BLaER1 (cell line): ENCODE data around the gene PPP2R5D.
"Not testable (repeated sequence)": the region's sequence is repeated elsewhere in the genome, so short reads cannot be mapped to it uniquely, and the experiment has no call there.

Source experiments
- H3K27ac ChIP-seq: shearing (Covaris generic); formaldehyde crosslinking; 2 replicates; pipeline ENCODE4 v1.8.1; 2022
- H3K27me3 ChIP-seq: shearing (Covaris generic); formaldehyde crosslinking; 2 replicates; pipeline ENCODE4 v1.8.1; 2022
- H3K36me3 ChIP-seq: shearing (Covaris generic); formaldehyde crosslinking; 2 replicates; pipeline ENCODE4 v1.8.1; 2022
- H3K4me1 ChIP-seq: shearing (Covaris generic); formaldehyde crosslinking; 2 replicates; pipeline ENCODE4 v1.8.1; 2022
- H3K4me2 ChIP-seq: shearing (Covaris generic); formaldehyde crosslinking; 2 replicates; pipeline ENCODE4 v1.8.1; 2022
- H3K4me3 ChIP-seq: shearing (Covaris generic); formaldehyde crosslinking; 2 replicates; pipeline ENCODE4 v1.8.1; 2022
- H3K9ac ChIP-seq: shearing (Covaris generic); formaldehyde crosslinking; 2 replicates; pipeline ENCODE4 v1.8.1; 2022
- H3K9me3 ChIP-seq: shearing (Covaris generic); formaldehyde crosslinking; 2 replicates; pipeline ENCODE4 v1.8.1; 2022
- H4K20me1 ChIP-seq: shearing (Covaris generic); formaldehyde crosslinking; 2 replicates; pipeline ENCODE4 v1.8.1; 2022
- Cebpa-rat ChIP-seq: shearing (Covaris generic); IDR thresholded peaks from 2 replicates; pipeline ENCODE4 v1.8.1; 2022

Gene PPP2R5D

DNA sequence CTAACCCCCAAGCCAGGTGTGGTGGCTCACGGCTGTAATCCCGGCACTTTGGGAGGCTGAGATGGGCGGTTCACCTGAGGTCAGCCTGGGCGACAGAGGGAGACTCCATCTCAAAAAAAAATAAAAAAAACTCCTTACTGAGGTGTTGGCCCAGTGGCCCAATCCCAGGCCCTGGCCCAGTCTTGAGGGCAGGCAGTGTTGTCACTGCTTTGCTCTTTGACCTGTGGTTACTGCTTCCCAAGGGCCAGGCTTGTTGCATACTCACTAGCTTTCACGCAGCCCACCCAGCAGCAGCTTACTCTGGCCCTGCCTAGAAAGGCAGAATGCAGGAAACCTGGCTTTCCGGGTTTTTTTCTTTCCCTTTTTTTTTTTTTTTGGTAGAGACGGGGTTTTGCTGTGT lies 41.9 kb upstream of the PPP2R5D start:
- Histone ChIP-seq H3K27me3 (no peaks in the 10 kb centered on the region), H3K4me1 (peaks cover 34% of the 10 kb centered on the region), H3K4me2 (no peak overlapping the region), H4K20me1 (peaks cover 40% of the 10 kb centered on the region), H3K27ac (no peak overlapping the region), H3K4me3 (no peak overlapping the region), H3K9me3 (no peaks in the 10 kb centered on the region), H3K9ac (no peak overlapping the region), H3K36me3 (peaks cover 93% of the 10 kb centered on the region)
- no peak for TF ChIP-seq Cebpa-rat

DNA sequence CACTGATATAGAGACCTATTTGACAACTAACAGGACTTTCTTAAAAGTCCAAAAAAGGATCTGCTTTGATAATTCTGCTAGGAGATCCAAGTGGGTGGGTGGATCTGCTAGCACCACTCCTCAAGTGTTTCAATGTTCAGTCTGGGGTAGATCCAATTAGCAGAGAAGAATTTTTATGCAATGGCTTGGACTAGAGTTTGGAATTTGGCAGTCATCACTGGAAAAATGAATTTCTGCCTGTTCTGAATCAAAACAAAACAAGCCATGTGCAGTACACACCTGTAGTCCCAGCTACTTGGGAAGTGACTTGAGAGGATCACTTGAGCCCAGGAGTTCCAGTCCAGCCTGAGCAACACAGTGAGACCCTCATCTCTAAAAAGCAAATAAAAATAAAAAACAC lies 36.4 kb upstream of the PPP2R5D start:
- no peak for TF ChIP-seq Cebpa-rat

DNA sequence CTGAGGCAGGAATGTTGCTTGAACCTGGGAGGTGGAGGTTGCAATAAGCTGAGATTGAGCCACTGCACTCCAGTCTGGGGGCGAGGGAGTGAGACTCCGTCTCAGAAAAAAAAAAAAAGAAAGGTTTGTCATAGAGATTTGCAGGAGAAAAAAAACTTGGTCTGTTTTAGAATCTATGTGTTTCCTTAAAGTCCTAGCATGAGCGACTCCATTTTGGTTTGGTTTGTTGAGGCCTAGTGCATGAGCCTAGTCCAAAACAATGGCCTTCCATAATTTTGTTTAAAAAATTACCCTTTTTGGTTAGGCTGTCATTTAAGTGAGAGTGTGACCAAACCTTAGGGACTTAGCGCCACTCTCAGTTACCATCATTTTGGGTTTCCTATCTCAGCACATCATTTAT lies 32.0 kb upstream of the PPP2R5D start:
- Histone ChIP-seq H3K36me3 (peaks cover 17% of the 10 kb centered on the region; the same call in 1 of the 2 replicates), H3K4me1 (peaks cover 1% of the 10 kb centered on the region; the same call in 1 of the 2 replicates), H3K27me3 (no peaks in the 10 kb centered on the region), H3K9ac (no peak overlapping the region), H3K9me3 (no peaks in the 10 kb centered on the region), H4K20me1 (no peaks in the 10 kb centered on the region), H3K27ac (no peak overlapping the region), H3K4me2 (no peak overlapping the region), H3K4me3 (no peak overlapping the region)
- no peak for TF ChIP-seq Cebpa-rat

More for the DNA sequence above, 36.4 kb upstream of the PPP2R5D start:
- H3K9ac ChIP-seq: no peak overlapping the region
- H3K27me3 ChIP-seq: no peaks in the 10 kb centered on the region
- no peaks in the 10 kb centered on the region for H3K9me3 ChIP-seq
- 0 out of 2 replicates have a peak, but pooled peaks cover 2% of the 10 kb centered on the region for H4K20me1 ChIP-seq
- H3K4me1 ChIP-seq: peaks cover 10% of the 10 kb centered on the region; the same call in 1 of the 2 replicates
- H3K36me3 ChIP-seq: peaks cover 55% of the 10 kb centered on the region
- no peak overlapping the region for H3K4me3 ChIP-seq
- H3K4me2 ChIP-seq: no peak overlapping the region
- H3K27ac ChIP-seq: no peak overlapping the region

DNA sequence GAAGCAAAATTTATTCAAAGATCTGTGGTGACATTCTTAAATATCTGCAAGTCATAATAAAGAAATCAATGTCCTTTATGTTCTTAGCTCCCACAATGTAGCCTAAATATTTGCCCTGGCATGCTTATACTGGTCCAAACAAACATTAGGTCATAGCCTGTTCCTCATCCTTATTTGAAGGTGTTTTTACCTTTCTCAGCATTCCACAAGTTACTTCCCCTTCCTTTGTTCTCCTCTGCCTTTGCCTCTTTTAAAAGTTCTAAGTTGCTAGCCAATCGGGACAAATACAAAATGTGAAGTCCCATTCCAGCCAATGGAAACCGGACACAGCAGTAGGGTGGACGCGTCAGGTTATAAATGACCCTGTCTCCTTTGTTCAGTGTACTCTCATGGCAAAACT lies 30.0 kb upstream of the PPP2R5D start:
- not testable (repeated sequence) for H3K4me3 ChIP-seq, H3K9ac ChIP-seq, H3K4me2 ChIP-seq, H3K9me3 ChIP-seq, H4K20me1 ChIP-seq, H3K27ac ChIP-seq, H3K36me3 ChIP-seq, H3K4me1 ChIP-seq, H3K27me3 ChIP-seq

DNA sequence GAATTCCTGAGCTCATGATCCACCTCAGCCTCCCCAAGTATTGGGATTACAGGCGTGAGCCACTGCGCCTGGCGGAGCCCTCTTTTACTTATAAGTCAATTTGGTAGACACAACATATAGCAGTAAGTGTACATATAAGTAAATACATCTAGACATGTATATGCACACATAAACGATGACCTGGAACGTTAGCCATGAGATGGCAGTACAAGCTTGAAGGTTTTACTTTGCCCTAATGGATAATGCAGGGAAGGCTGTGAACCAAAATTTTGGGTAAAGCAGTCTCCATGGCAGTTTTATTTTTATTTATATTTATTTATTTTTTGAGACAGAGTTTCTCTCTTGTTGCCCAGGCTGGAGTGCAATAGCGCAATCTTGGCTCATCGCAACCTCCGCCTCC lies 26.2 kb upstream of the PPP2R5D start:
- Histone ChIP-seq H3K9ac (no peak overlapping the region), H4K20me1 (peaks cover 25% of the 10 kb centered on the region), H3K27me3 (peaks cover 38% of the 10 kb centered on the region), H3K9me3 (no peaks in the 10 kb centered on the region), H3K4me1 (0 out of 2 replicates have a peak, but pooled peaks cover 9% of the 10 kb centered on the region), H3K4me3 (no peak overlapping the region), H3K4me2 (no peak overlapping the region), H3K27ac (no peak overlapping the region), H3K36me3 (peaks cover 26% of the 10 kb centered on the region)
- no peak for TF ChIP-seq Cebpa-rat

DNA sequence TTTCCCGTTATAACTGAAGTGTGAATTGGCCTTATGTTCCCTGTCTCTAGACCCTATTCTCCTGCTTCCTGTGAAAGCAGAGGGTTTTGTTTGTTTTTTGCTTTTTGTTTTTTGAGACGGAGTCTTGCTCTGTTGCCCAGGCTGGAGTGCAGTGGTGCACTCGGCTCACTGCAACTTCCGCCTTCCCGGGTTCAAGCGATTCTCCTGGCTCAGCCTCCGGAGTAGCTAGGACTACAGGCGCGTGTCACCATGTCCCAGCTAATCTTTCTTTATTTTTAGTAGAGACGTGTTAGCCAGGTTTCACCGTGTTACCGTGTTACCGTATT lies 24.5 kb upstream of the PPP2R5D start:
- no peak overlapping the region for H3K4me2 ChIP-seq
- H3K4me3 ChIP-seq: no peak overlapping the region

DNA sequence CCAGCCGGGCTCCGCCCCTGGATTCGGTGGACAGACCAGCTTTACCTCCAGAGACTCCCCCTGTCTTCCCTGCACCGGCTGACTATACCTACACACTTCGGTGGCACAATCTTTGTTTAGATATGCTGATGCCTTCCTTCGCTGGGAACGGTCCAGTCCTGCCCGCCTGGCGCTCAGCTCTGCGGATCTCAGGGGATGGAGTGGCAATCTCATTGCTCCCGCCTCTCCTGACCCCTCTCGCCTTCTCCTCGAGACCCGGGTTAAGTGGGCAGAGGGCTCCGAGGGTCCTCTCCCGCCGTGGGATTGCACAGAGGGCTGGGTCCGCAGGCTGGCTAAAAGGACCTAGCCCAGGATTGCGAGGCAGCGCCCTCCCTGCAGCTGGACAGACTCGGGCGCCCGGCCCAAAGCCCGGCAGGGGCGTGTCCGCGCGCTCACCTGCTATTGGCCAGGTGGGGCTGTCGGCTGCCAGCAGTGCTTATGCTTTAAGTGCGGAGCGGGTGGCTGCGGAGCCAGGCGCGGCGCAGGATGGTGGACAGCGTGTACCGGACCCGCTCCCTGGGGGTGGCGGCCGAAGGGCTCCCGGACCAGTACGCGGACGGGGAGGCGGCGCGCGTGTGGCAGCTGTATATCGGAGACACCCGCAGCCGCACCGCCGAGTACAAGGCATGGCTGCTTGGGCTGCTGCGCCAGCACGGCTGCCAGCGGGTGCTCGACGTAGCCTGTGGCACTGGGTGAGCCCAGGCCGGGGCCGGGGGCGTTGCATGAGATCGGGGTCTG lies 23.9 kb upstream of the PPP2R5D start, which contains the start of gene GNMT:
Gene GNMT, plus strand, starts transcription at position 512 of the 777 bp plus-strand sequence. Its CDS starts 14 bp downstream, at position 526.
- TF ChIP-seq Cebpa-rat: no peak
- Histone ChIP-seq H3K4me1 (0 out of 2 replicates have a peak, but pooled peaks cover 9% of the 10 kb centered on the region), H3K9me3 (no peaks in the 10 kb centered on the region), H3K36me3 (peaks cover 47% of the 10 kb centered on the region), H3K4me2 (no peak within 1 kb of the TSS), H3K4me3 (no peak within 1 kb of the TSS), H3K27me3 (peaks cover 38% of the 10 kb centered on the region), H4K20me1 (peaks cover 25% of the 10 kb centered on the region), H3K27ac (no peak within 1 kb of the TSS), H3K9ac (0 out of 2 replicates have a peak within 1 kb of the TSS, but pooled peaks have one; percentile 31)

More for the DNA sequence above, 24.5 kb upstream of the PPP2R5D start:
- H3K9ac ChIP-seq: no peak overlapping the region
- TF ChIP-seq Cebpa-rat: no peak
- H3K27me3 ChIP-seq: peaks cover 38% of the 10 kb centered on the region
- H3K27ac ChIP-seq: no peak overlapping the region
- peaks cover 42% of the 10 kb centered on the region for H3K36me3 ChIP-seq
- H3K9me3 ChIP-seq: no peaks in the 10 kb centered on the region
- H3K4me1 ChIP-seq: 0 out of 2 replicates have a peak, but pooled peaks cover 9% of the 10 kb centered on the region
- H4K20me1 ChIP-seq: peaks cover 25% of the 10 kb centered on the region

DNA sequence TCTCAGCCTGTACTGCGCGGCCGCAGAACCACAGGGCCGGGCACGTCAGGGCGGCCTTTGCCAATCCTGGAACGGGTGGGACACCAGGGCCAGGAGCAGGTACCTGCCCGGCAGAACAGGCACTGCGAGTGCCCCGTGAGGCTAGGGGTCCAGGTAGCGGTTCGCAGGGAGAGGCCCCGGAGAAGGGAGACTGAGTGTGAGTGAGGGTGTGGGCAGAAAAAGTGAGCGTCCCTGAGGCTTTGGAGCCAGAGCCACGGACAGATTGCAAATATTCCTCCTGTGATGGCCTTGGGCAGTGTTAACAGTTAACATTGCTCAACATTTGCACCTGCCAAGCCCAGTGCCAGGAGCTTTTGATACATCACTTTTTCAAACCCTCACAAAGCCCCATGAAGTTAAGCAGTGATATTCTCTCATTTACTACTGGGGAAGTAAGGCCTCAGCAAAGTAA lies 23.3 kb upstream of the PPP2R5D start:
- 0 out of 2 replicates have a peak overlapping the region, but pooled peaks have one; percentile 31 for H3K9ac ChIP-seq
- H3K36me3 ChIP-seq: peaks cover 53% of the 10 kb centered on the region
- H4K20me1 ChIP-seq: peaks cover 25% of the 10 kb centered on the region
- H3K9me3 ChIP-seq: no peaks in the 10 kb centered on the region
- H3K27me3 ChIP-seq: peaks cover 38% of the 10 kb centered on the region
- H3K4me2 ChIP-seq: no peak overlapping the region
- H3K4me1 ChIP-seq: 0 out of 2 replicates have a peak, but pooled peaks cover 9% of the 10 kb centered on the region
- no peak overlapping the region for H3K27ac ChIP-seq
- no peak for TF ChIP-seq Cebpa-rat
- H3K4me3 ChIP-seq: no peak overlapping the region

DNA sequence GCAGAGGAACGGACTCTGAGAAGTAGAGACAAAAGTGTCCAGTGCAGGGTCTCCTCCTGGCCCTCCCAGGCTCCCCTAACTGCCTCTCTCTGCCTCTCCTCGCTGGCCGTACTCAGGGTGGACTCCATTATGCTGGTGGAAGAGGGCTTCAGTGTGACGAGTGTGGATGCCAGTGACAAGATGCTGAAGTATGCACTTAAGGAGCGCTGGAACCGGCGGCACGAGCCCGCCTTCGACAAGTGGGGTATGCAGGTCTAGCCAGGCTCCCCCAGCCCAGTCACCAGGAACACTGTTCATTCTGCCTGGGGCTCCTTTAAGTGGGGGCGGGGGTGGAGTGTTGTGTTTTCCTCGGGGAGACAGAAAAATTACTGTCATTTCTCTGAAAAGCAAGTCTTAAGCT lies 22.3 kb upstream of the PPP2R5D start:
- TF ChIP-seq Cebpa-rat: no peak
- no peaks in the 10 kb centered on the region for H3K9me3 ChIP-seq
- H3K27ac ChIP-seq: no peak overlapping the region
- H3K9ac ChIP-seq: no peak overlapping the region
- peaks cover 64% of the 10 kb centered on the region for H3K36me3 ChIP-seq
- H3K27me3 ChIP-seq: peaks cover 38% of the 10 kb centered on the region
- no peak overlapping the region for H3K4me2 ChIP-seq
- H3K4me1 ChIP-seq: peaks cover 9% of the 10 kb centered on the region; the same call in 1 of the 2 replicates
- no peak overlapping the region for H3K4me3 ChIP-seq
- peaks cover 25% of the 10 kb centered on the region for H4K20me1 ChIP-seq

DNA sequence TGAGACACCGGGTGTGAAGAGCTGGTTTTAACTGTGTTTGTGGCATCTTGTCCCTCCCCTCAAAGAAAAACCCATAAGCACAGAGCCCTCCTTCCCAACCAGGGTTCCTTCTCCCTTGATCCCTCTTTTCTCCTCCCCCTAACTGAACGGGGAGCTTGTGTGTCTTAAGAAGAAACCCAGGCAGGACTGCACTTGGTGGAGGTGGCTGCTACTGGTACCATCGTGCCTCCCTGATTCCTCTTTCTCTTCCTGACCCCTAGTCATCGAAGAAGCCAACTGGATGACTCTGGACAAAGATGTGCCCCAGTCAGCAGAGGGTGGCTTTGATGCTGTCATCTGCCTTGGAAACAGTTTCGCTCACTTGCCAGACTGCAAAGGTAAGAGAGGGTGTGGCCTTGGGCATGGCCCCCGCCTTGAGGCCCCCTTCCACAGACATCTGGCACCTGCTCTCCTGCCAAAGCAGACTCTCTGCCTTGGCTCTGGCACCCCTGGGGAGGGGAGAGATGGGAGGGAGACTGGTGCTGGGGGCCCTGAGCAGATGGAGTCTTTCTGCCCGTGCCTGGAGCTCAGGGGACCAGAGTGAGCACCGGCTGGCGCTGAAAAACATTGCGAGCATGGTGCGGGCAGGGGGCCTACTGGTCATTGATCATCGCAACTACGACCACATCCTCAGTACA lies 21.7 kb upstream of the PPP2R5D start:
- Histone ChIP-seq H3K9me3 (no peaks in the 10 kb centered on the region), H3K27ac (no peak overlapping the region), H3K4me3 (no peak overlapping the region), H3K4me2 (no peak overlapping the region), H3K36me3 (peaks cover 69% of the 10 kb centered on the region), H3K27me3 (peaks cover 38% of the 10 kb centered on the region), H3K4me1 (peaks cover 9% of the 10 kb centered on the region; the same call in 1 of the 2 replicates), H4K20me1 (peaks cover 25% of the 10 kb centered on the region), H3K9ac (no peak overlapping the region)
- no peak for TF ChIP-seq Cebpa-rat
